IPS-18c (cell line): ENCODE results near the gene YIPF3.
"Not testable (repeated sequence)": the region's sequence is repeated elsewhere in the genome, so short reads cannot be mapped to it uniquely, and the experiment has no call there.

Experiments
- H3K4me3 ChIP-seq: 2 replicates; pipeline ENCODE4 v1.7.0; 2013; ENCODE audit warnings: low read depth, mild to moderate bottlenecking, low read length, moderate library complexity; ENCODE audit not compliant: insufficient read depth
- H3K9me3 ChIP-seq: one replicate; pipeline ENCODE4 v1.6.1; 2013; ENCODE audit warnings: mild to moderate bottlenecking, low read length, moderate library complexity; ENCODE audit not compliant: control insufficient read depth, insufficient read depth

YIPF3 gene

DNA sequence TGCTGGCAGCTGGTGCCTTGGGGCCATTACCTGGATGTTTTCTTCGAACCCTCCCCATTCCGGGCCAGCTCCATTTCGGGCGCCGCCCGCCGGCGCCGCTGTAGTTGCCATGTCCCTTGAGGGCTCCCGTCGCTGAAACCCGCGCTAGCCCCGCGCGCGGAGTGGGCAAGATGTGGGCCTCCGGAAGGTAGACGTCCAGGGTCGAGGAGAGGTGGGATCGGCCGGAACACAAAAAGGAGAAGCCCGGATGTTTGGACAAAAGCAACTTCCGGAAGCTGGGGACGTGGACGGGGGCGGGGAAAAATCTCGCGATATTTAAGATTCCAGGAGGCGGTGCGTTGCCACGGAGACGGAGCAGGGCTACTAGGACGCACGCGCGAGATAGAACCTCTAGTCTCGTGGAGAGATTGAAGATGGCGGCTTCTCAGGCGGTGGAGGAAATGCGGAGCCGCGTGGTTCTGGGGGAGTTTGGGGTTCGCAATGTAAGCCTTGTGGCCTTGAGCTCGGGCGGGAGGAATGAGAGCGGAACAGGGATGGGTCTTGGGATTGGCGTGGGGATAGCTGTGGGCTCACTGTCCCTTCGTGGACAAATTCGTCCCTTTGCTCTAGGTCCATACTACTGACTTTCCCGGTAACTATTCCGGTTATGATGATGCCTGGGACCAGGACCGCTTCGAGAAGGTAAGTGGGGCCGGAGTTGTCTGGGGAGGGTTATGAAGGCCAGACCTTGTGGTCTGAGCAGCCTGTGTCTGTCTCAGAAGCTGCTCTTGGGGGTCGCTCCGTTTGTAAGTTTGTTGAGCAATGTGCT, at the start of gene YIPF3, which contains the start of gene POLR1C:
YIPF3 (minus strand) TSS at position 230 of the 808 bp plus-strand sequence; CDS start at position 111, 119 bp downstream.
POLR1C (plus strand) TSS at position 393 of the 808 bp plus-strand sequence; CDS start at position 414, 21 bp downstream.
- Histone ChIP-seq H3K9me3 (no peaks in the 10 kb centered on the region), H3K4me3 (peak within 1 kb of the TSS; percentile 93)

DNA sequence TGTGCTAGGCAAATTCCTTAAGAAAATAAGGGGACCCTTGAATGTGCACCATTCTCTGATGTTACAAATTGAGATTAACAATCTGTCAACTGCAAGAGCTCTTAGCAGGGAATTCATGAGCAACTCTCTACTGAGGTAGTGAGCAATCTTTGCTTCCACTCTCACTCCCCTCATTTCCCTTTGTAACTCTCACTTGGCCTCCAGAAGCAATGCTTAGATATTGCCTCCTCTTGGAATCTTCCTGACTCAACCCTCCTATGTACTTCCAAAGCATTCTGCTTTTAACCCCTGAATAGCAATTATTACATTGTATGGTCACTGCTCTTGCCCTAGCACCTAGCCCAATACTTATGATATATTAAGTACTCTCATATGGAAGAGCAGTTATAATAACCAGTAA, 42.6 kb upstream of the YIPF3 start:
- Histone ChIP-seq H3K4me3 (no peak overlapping the region), H3K9me3 (no peaks in the 10 kb centered on the region)

DNA sequence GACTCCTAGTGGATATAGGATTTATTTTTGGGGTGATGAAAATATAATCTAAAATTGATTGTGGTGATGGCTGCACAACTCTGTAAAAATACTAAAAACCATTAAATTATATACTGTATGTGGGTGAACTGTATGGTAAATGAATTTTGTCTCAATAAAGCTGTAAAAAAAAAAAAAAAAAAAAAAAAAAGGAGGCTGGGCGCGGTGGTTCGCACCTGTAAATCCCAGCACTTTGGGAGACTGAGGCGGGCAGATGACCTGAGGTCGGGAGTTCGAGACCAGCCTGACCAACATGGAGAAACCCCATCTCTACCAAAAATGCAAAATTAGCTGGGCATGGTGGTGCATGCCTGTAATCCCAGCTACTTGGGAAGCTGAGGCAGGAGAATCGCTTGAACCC, 40.9 kb upstream of the YIPF3 start:
- not testable (repeated sequence) for H3K9me3 ChIP-seq, H3K4me3 ChIP-seq

DNA sequence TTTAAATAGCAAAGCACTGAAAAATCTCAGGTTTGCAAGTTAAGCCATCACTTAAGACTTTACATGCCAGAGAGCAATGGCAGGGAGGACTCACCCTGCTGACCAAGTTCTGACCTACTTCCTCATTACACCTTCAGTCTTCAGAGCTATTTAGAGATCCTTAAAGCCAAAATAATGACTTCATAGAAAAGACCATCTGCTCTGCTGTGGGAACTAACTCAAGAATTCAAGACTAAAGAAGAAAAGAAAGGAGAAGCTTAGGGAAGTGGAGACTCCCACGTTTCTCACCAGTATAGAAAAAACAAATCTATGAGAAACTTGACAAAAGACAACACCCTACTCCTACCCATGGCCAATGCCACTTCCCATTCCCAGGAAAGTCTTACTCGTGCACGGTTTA, 30.5 kb upstream of the YIPF3 start:
- Histone ChIP-seq H3K4me3 (no peak overlapping the region), H3K9me3 (no peaks in the 10 kb centered on the region)

DNA sequence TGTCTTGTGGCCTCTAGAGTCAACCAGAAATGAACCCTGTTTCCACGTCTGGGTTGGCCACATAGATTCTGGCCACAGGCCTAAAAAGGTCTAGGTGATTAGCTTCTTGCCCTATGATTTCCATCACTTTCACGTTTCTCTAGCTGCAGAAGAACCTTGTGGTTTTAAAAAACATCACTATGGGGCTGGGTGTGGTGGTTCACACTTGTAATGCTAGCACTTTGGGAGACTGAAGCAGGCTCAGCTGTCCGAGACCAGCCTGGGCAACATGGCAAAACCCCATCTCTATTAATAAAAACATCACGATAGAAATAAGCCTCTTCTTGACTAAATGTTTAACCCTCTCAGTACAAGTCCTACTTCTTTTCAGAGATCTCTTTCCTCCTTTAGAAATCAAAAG, 27.7 kb upstream of the YIPF3 start:
- H3K4me3 ChIP-seq, result no peak overlapping the region

DNA sequence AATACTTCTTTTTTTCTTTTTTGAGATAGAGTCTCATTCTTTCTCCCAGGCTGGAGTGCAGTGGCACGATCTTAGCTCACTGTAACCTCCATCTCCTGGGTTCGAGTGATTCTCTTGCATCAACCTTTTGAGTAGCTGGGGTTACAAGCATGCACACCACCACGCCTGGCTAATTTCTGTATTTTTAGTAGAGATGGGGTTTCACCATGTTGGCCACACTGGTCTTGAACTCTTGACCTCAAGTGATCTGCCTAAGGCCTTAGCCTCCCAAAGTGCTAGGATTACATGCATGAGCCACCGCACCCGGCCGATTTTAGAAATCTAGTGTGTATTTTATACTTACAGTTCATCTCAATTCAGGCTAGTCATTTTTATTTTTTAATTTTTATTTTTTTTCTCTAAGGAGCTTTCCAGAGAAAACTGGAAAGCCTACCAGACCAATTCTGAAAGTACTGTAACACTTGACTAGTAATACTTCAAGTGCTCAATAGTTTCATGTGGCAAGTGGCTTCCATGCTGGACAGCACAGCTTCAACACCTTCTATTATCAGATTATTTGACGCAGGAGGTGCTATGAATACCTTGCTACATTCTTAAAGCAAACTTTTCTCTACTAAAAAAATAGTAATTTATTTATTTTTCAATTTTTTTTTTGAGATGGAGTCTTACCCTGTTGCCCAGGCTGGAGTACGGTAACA, 25.2 kb upstream of the YIPF3 start:
- no peaks in the 10 kb centered on the region for H3K9me3 ChIP-seq
- H3K4me3 ChIP-seq, result no peak overlapping the region

More for the DNA sequence above, 27.7 kb upstream of the YIPF3 start:
- H3K9me3 ChIP-seq, result no peaks in the 10 kb centered on the region

DNA sequence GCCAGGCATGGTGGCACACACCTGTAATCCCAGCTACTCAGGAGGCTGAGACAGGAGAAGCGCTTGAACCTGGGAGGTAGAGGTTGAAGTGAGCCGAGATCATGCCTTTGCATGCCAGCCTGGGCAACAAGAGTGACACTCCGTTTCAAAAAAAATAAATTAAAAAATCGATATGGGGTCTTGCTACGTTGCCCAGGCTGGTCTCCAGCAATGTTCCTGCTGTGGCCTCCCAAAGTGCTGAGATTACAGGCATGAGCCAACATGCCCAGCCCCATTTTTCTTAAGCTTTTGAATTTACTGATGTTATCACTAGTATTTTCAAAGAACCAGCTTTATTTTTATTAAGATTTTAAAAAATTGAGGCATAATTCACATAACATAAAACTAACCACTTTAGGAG, 23.8 kb upstream of the YIPF3 start:
- Histone ChIP-seq H3K4me3 (no peak overlapping the region), H3K9me3 (no peaks in the 10 kb centered on the region)

DNA sequence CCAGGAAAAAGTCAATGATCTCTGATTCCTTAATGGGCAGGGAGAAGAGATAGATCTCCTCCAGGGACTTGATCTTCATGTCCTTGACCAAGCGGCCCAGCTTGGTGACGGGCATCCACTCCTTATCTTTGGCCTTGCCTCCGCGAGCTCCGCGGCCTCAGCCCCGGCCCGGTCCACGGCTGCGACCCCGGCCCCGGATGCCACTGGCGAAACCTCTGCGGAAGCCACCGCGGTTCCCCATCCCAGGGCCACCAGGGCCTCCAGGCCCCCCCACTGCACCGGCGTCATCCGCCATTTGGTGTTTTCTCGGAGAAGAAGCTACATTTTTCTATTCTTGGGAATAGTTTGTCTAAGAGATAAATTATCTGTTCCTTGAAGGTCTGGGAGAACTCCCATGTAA, 22.7 kb upstream of the YIPF3 start:
- not testable (repeated sequence) for H3K9me3 ChIP-seq, H3K4me3 ChIP-seq

DNA sequence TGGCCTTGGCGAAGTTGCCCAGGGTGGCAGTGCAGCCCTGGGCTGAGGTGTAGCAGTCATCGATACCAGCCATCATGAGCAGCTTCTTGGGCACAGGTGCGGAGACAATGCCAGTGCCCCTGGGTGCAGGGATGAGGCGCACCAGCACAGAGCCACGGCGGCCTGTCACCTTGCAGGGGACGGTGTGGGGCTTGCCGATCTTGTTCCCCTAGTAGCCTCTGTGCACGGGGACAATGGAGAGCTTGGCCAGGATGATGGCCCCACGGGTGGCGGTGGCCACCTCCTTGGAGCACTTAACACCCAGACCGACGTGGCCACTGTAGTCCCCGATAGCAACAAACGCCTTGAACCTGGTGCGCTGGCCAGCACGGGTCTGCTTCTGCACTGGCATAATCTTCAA, 22.3 kb upstream of the YIPF3 start:
- not testable (repeated sequence) for H3K4me3 ChIP-seq

DNA sequence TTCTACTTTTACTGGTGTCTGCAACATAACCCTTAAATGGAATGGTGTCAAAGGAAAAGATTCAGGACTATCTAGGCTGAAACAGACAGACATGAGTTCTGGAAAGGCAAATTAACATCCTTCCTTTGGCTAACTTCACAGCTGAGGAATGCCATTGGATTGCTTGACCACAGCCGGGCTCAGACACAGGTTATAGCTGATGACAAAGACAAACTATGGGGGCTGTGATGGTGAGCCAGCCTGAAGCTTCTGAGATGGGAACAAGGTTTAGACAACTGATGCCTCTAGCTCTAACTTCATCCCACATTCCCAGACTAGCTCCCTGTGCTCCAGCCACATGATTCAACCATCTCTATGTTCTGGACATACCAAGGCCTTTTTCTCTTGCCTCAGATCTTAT, 15.5 kb upstream of the YIPF3 start:
- no peaks in the 10 kb centered on the region for H3K9me3 ChIP-seq
- H3K4me3 ChIP-seq, result no peak overlapping the region

More for the DNA sequence above, 22.3 kb upstream of the YIPF3 start:
- not testable (repeated sequence) for H3K9me3 ChIP-seq

DNA sequence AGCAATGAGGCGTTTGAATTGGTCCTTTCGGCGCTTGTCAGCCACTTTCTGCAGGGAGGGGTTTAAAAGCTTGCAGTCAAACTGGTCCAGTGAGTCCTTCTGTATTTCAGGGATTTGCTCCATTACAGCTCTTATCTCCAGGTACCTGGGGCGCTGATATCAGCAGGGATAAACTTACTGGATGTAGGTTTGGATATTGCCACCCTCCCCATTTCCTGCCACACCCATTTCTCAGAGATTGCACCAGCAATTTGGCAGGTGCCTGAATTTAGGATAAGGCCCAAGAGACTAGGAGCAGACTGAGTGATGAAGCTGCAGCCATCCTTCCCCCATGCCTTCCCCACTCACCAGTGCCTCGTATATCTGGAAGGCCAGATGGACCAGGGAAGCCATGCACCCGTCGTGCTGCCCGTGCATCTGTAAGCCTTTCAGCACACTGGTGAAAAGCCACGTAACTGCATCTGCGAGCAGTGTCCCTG, 7.8 kb upstream of the YIPF3 start:
- no peaks in the 10 kb centered on the region for H3K9me3 ChIP-seq
- H3K4me3 ChIP-seq, result no peak overlapping the region

DNA sequence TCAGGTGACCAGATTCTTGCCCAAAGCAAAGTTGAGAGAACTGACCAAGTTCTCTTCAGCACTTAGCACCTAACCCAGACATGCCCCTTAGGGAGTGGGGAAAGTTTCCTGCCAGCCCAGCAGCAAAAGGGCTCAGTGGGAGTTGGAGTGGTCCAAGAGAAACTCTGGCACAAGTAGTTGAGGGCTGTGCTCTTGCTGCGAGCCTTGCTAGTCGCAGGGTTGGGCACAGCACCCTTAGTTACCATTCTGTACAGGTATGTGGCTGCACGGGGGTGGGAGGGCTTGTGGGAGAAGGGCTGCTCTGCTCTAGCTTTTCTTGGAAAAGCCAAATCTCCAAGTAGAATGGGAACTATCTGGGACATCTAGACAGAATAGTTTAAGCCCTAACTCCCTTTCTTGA, 6.6 kb upstream of the YIPF3 start:
- H3K4me3 ChIP-seq, result no peak overlapping the region
- H3K9me3 ChIP-seq, result no peaks in the 10 kb centered on the region

DNA sequence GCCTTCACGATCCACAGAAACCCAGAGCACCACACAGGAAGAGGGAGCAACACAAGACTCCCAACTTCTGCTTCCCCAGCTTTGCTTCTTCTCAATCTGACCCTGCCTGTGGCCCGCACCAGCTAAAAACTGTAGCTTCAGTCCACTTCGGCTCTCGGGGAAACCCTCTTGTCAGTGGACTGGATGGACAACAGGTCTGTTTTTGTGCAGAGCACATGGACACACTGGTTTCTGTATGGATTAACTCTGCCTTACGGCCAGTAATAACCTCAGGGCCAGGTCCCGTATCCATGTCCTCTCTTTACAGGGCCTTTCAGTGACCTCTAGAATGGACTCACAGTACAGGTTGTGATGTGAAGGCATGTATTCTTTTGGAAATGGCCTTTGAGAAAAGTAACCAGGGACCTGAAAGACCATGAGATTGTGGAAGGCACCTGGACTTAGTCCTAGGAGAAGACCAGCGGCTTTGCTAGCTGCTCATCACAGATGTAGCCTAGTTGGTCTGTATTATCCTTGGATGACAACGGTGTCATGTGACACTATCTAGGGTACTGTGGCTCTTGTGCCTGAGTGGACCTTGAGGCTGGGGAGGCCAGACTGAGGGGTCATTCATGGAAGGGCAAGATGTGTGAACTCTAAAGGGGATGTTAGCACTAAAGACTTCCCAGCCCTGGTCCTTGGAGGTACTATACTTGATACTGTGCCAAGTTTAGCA, 6.0 kb upstream of the YIPF3 start:
- Histone ChIP-seq H3K9me3 (no peaks in the 10 kb centered on the region), H3K4me3 (no peak overlapping the region)

DNA sequence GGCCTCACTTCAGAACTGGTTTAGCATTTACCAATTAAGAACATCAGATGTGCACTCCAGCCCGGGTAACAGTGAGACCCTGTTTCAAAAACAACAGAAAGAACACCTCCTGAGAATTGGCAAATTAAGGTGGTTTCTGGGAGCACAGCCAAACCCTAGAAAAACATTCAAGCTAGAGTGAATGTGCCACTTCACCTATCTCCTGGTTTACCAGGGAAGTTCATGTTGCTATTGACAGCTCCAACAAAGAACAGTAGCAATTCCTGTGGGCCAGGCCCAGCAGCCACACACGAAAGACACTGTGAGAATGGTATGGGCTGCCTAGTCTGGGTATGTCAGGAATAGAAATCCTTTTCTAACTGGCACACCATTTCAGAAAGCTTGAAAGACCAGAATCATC, 5.1 kb upstream of the YIPF3 start:
- Histone ChIP-seq H3K4me3 (no peak overlapping the region), H3K9me3 (no peaks in the 10 kb centered on the region)

DNA sequence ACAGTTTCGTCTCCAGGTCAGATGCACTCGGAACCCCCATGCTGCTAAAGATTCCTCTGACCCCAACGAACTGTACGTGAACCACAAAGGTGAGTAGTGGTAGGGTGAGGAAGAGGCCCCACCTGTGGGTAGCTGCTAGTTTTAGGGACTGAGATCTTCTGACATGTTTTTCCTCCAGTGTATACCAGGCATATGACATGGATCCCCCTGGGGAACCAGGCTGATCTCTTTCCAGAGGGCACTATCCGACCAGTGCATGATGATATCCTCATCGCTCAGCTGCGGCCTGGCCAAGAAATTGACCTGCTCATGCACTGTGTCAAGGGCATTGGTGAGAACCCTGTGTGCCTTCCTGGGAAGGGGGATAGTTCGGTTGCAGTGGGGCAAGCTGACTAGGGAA, 3.4 kb upstream of the YIPF3 start:
- Histone ChIP-seq H3K4me3 (no peak overlapping the region), H3K9me3 (no peaks in the 10 kb centered on the region)

DNA sequence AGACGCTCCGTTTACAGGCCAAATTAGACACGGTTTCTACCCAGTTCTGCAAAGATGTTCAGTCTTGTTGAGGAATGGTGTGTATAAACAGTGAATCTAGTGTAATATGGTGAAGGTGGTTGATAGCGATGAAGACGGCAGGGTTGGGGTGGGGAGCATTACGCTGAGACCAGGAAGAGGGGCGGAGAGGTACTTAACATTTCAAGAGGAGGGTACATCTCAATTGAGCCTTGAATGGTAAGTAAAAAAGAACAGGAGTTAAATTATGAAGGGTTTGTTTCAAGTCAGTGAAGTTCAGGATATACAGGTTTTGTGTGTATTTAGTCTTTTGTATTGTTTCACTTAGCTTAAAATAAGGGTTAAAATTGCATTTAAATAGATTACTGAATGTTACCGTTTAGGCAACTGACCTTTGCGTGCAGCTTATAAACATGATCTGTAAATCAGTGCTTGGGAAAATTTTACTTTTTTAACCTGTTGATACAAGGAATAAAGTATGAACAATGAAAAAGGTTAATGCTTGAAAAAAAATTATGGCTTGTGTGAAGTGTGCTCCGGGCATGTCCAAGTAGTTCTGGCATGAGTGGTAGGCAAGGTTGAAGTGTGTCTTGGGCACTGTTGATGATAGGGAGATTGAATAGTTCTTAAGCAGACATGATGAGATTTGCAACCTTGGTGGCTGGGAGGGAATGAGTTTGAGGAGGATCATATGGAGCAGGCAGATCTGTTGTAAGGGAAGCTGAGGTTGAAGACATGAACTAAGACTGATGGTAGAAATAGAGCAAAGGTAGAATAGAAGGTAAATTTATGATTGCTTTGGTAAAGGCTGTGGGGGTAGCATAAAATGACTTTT, 1.0 kb upstream of the YIPF3 start:
- no peaks in the 10 kb centered on the region for H3K9me3 ChIP-seq

DNA sequence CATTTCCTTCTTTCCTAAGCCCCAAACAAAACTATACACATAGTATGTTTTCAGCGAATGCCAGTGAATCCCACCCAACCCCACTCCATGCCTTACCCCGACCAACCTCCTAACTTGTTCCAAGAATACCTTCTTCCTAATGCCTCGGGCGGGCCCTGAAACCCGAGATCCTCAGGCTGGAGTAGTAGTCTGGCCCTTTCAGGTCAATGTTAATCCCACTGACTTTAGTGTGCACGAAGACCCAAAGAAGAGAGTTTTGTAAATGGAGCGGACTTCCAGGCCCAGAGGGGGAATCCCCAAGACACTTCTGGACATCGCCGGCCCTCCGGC, 394 bp downstream of the YIPF3 start:
- Histone ChIP-seq H3K9me3 (no peaks in the 10 kb centered on the region), H3K4me3 (peak overlapping the region; percentile 93)

More for the DNA sequence above, 1.0 kb upstream of the YIPF3 start:
- peak overlapping the region; percentile 93 for H3K4me3 ChIP-seq
